ENCODE results near the gene ZNF827.
A peak's percentile ranks its signal among the peaks of the same experiment; 100 is the strongest.

Gene ZNF827

GRCh38 chr4:145786830-145787229, 151.8 kb downstream of the ZNF827 start:
- Mint-ChIP-seq H3K4me3 (no peak overlapping the region), H3K27me3 (no peaks in the 10 kb centered on the region), H3K36me3 (ENCODE audit: low read depth) (peaks cover 6% of the 10 kb centered on the region), H3K9me3 (peaks cover 17% of the 10 kb centered on the region), H3K4me1 (ENCODE audit: low read depth) (peaks cover 42% of the 10 kb centered on the region), H3K27ac (peak overlapping the region; percentile 64)
- intact Hi-C loops (cut with micrococcal nuclease), result no loop called here

DNA sequence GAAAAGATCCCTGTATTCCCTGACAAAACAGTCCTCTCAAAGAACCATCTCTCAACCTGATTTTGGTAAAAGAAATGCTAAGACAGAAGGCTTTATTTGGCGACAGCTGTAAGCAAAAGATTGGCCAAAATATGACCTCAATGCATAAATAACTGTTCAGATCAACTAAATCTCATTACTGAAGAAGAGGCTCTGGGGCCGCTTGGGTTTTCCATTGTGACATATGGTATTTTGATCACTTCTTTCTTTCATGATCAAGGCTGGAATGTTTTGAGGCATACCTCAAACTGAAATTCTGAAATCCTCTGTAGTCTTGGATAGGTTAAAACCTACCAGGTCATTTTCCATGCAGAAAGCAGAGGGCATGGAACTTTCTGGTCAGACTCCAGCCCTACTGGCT, 152.4 kb downstream of the ZNF827 start:
- Mint-ChIP-seq H3K4me3 (no peak overlapping the region), H3K36me3 (ENCODE audit: low read depth) (peaks cover 6% of the 10 kb centered on the region), H3K9me3 (peaks cover 17% of the 10 kb centered on the region), H3K4me1 (ENCODE audit: low read depth) (peaks cover 47% of the 10 kb centered on the region), H3K27me3 (no peaks in the 10 kb centered on the region), H3K27ac (peak overlapping the region; percentile 64)
- intact Hi-C loops (cut with micrococcal nuclease), result no loop called here

DNA sequence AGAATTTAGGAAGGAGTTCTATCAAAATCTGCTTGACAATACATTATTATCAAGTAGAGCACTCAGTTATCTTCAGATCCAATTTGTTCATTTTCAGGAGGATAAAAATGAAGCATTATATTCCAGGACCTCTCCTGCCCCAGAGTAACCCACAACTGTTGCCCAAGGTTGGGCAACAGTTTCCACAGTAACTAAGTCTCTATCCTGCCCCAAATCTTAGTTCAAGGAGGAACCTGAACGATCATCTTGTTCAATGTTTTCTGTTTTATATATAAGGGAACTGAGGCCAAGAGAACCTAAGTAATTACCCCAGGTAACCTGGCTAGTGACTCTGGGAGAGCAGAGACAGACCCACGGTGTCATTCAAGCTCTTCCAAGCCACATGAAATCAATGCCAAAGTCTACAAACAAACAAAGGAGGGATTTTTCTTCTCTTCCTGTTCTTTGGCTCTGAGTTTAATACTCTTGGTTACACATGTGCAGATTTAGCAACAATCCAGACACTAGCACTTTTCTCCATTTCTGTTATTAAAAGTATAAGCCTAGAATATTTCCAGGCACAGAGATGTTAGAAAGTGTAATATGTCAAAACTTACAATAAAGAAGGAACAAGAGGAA, 153.1 kb downstream of the ZNF827 start:
- Mint-ChIP-seq H3K27ac (peak overlapping the region; percentile 64), H3K4me3 (no peak overlapping the region), H3K36me3 (ENCODE audit: low read depth) (peaks cover 6% of the 10 kb centered on the region), H3K9me3 (peaks cover 17% of the 10 kb centered on the region), H3K27me3 (no peaks in the 10 kb centered on the region), H3K4me1 (ENCODE audit: low read depth) (peaks cover 48% of the 10 kb centered on the region)
- intact Hi-C loops (cut with micrococcal nuclease), result no loop called here

GRCh38 chr4:145784036-145784435, 154.6 kb downstream of the ZNF827 start:
- H3K36me3 Mint-ChIP-seq (ENCODE audit: low read depth), result peaks cover 6% of the 10 kb centered on the region
- H3K27ac Mint-ChIP-seq, result no peak overlapping the region
- no peak overlapping the region for H3K4me3 Mint-ChIP-seq

GRCh38 chr4:145782756-145783155, 155.9 kb downstream of the ZNF827 start:
- Mint-ChIP-seq H3K4me1 (ENCODE audit: low read depth) (peaks cover 58% of the 10 kb centered on the region), H3K36me3 (ENCODE audit: low read depth) (peaks cover 6% of the 10 kb centered on the region), H3K9me3 (peaks cover 17% of the 10 kb centered on the region), H3K27ac (peak overlapping the region; percentile 51), H3K4me3 (no peak overlapping the region), H3K27me3 (no peaks in the 10 kb centered on the region)
- intact Hi-C loops (cut with micrococcal nuclease), result no loop called here

More at GRCh38 chr4:145784036-145784435, 154.6 kb downstream of the ZNF827 start:
- Mint-ChIP-seq H3K27me3 (no peaks in the 10 kb centered on the region), H3K4me1 (ENCODE audit: low read depth) (peaks cover 53% of the 10 kb centered on the region), H3K9me3 (peaks cover 17% of the 10 kb centered on the region)
- intact Hi-C loops (cut with micrococcal nuclease), result no loop called here

DNA sequence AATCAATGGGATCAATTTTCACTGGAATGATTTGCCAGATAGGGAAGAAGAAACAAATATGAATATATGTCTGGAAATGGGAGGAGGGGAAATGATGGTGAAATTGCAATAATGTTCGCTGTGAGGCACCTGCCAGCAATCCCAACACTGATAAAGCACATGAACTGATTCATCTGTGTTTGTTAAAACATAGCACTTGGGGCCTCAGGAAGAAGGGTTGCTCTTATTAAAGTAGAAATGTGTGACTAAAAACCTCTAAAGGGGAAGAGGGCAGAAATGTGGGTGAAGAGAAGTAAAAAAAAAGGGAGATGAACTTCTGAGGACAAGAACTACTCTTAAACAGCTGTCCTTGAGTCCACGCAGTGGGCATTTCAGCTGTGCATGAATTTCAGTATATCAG, 157.3 kb downstream of the ZNF827 start:
- peaks cover 17% of the 10 kb centered on the region for H3K9me3 Mint-ChIP-seq
- no peak overlapping the region for H3K4me3 Mint-ChIP-seq
- H3K27me3 Mint-ChIP-seq, result no peaks in the 10 kb centered on the region
- peaks cover 6% of the 10 kb centered on the region for H3K36me3 Mint-ChIP-seq (ENCODE audit: low read depth)
- H3K4me1 Mint-ChIP-seq (ENCODE audit: low read depth), result peaks cover 53% of the 10 kb centered on the region
- intact Hi-C loops (cut with micrococcal nuclease), result no loop called here
- H3K27ac Mint-ChIP-seq, result peak overlapping the region; percentile 51

DNA sequence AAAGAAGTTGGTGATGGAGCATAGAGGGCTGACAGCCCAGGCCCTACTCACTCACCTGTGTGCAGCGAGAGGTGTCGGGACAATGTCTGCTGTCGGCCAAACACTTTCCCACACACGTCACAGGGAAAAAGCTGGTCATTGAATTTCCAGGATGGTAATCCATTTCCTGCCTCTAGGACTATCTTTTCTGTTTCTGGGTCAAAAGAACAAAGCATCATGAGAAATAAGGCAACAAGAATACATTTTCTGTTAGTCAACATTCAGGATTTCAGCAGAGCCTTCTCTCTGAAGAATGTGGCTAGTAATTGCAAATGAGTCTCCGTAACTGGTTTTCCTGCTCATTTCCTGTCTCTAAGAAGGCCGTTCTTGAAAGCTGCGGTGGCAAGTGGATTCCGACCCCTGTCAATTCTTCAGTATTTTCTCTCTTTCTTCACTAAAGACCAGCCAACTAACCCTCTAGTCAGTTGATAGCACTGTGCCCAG, 159.3 kb downstream of the ZNF827 start:
- intact Hi-C loops (cut with micrococcal nuclease), result no loop called here
- no peak overlapping the region for H3K27ac Mint-ChIP-seq
- no peak overlapping the region for H3K4me3 Mint-ChIP-seq
- peaks cover 10% of the 10 kb centered on the region for H3K9me3 Mint-ChIP-seq
- no peaks in the 10 kb centered on the region for H3K27me3 Mint-ChIP-seq
- peaks cover 35% of the 10 kb centered on the region for H3K4me1 Mint-ChIP-seq (ENCODE audit: low read depth)
- peaks cover 6% of the 10 kb centered on the region for H3K36me3 Mint-ChIP-seq (ENCODE audit: low read depth)

GRCh38 chr4:145776208-145776607, 162.4 kb downstream of the ZNF827 start:
- no peak overlapping the region for H3K27ac Mint-ChIP-seq
- H3K27me3 Mint-ChIP-seq, result no peaks in the 10 kb centered on the region
- H3K4me3 Mint-ChIP-seq, result no peak overlapping the region
- no peaks in the 10 kb centered on the region for H3K9me3 Mint-ChIP-seq
- H3K4me1 Mint-ChIP-seq (ENCODE audit: low read depth), result peaks cover 20% of the 10 kb centered on the region
- intact Hi-C loops (cut with micrococcal nuclease), result no loop called here
- H3K36me3 Mint-ChIP-seq (ENCODE audit: low read depth), result no peaks in the 10 kb centered on the region

DNA sequence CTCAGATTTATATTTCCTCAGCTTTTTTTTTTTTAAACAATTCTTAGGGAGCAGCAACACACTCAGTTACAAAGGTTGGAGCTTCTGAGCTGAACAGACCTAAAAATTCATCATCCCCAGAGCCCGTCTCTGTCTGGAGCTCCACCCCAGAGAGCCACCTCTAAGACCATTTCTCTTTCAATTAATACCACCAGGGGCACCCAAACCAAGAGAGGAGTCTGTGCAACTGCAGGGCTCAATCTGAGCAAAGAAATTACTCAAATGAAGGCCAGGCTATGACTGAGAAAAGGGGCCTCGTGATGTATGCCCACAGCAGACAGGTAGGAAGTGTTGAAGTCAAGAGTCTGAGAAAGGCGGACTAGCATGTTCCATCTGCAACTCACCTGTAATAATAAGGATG, 163.2 kb downstream of the ZNF827 start:
- intact Hi-C loops (cut with micrococcal nuclease), result no loop called here
- H3K27ac Mint-ChIP-seq, result no peak overlapping the region
- H3K36me3 Mint-ChIP-seq (ENCODE audit: low read depth), result no peaks in the 10 kb centered on the region
- H3K4me3 Mint-ChIP-seq, result no peak overlapping the region
- no peaks in the 10 kb centered on the region for H3K27me3 Mint-ChIP-seq
- peaks cover 14% of the 10 kb centered on the region for H3K4me1 Mint-ChIP-seq (ENCODE audit: low read depth)
- H3K9me3 Mint-ChIP-seq, result no peaks in the 10 kb centered on the region

DNA sequence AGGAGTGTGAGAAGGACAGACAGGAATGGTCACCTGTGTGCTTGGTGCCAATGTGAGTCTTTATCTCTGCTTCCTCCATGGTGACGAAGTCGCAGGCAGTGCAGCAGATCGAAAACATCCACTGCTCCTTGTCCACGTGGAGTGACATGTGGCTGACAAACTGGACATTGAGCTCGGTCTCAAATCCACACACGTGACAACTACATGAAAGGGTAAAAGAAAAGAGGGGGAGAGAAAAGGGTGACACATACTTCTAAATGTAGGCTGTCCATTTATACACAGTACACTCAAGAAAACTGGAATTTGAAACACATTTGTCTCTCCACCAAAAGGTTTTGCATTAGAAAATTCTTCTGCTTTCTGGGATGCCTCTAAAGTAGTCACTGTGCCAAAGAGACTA, 164.2 kb downstream of the ZNF827 start:
- intact Hi-C loops (cut with micrococcal nuclease), result no loop called here
- peak overlapping the region; percentile 7 for H3K27ac Mint-ChIP-seq
- no peaks in the 10 kb centered on the region for H3K27me3 Mint-ChIP-seq
- no peaks in the 10 kb centered on the region for H3K9me3 Mint-ChIP-seq
- H3K4me3 Mint-ChIP-seq, result no peak overlapping the region
- peaks cover 20% of the 10 kb centered on the region for H3K4me1 Mint-ChIP-seq (ENCODE audit: low read depth)
- H3K36me3 Mint-ChIP-seq (ENCODE audit: low read depth), result no peaks in the 10 kb centered on the region

- Mint-ChIP-seq H3K36me3 (ENCODE audit: low read depth) (no peaks in the 10 kb centered on the region), H3K27me3 (no peaks in the 10 kb centered on the region), H3K4me1 (ENCODE audit: low read depth) (peaks cover 14% of the 10 kb centered on the region), H3K4me3 (no peak overlapping the region), H3K27ac (peak overlapping the region; percentile 11), H3K9me3 (no peaks in the 10 kb centered on the region)
- intact Hi-C loops (cut with micrococcal nuclease), result no loop called here
Measured at GRCh38 chr4:145773581-145774234, 164.9 kb downstream of the ZNF827 start.

GRCh38 chr4:145772347-145772746, 166.3 kb downstream of the ZNF827 start:
- Mint-ChIP-seq H3K27me3 (no peaks in the 10 kb centered on the region), H3K27ac (no peak overlapping the region), H3K4me3 (no peak overlapping the region), H3K36me3 (ENCODE audit: low read depth) (no peaks in the 10 kb centered on the region), H3K9me3 (peaks cover 4% of the 10 kb centered on the region), H3K4me1 (ENCODE audit: low read depth) (peaks cover 12% of the 10 kb centered on the region)
- intact Hi-C loops (cut with micrococcal nuclease), result no loop called here

- Mint-ChIP-seq H3K4me3 (peak overlapping the region; percentile 32), H3K27ac (peak overlapping the region; percentile 82), H3K4me1 (ENCODE audit: low read depth) (peaks cover 12% of the 10 kb centered on the region), H3K36me3 (ENCODE audit: low read depth) (no peaks in the 10 kb centered on the region), H3K27me3 (no peaks in the 10 kb centered on the region), H3K9me3 (peaks cover 19% of the 10 kb centered on the region)
- intact Hi-C loops (cut with micrococcal nuclease), result no loop called here
Measured at GRCh38 chr4:145770124-145770523, 168.5 kb downstream of the ZNF827 start.

DNA sequence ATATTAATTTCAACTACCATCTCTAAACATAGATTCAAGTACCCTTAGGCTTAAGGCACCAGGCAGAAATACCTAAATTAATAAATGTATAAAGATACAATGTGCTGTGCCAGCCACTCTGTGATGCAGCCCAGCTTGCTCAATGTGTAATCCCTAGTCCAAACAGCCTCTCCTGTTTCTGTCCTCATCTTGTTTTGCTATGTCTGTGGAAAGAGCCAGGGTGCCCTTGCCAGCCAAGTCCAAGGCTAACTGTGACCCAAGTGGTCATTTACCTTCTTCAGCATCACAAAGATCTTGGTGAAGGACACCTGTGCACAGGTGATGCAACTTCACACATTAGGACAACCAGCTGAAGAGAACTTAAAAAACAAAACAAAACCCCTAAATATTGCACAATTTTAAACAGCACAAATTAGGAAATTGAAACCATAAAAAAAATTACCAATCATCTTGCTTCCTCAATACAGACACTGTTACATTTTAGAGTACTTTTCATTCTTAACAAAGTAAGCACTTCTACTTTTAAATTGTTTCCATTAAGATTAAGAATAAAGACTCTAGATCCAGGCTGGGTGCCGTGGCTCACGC, 169.1 kb downstream of the ZNF827 start:
- intact Hi-C loops (cut with micrococcal nuclease), result no loop called here

More for the DNA sequence above, 169.1 kb downstream of the ZNF827 start:
- Mint-ChIP-seq H3K27me3 (no peaks in the 10 kb centered on the region), H3K36me3 (ENCODE audit: low read depth) (no peaks in the 10 kb centered on the region), H3K4me3 (peak overlapping the region; percentile 32), H3K9me3 (peaks cover 19% of the 10 kb centered on the region), H3K4me1 (ENCODE audit: low read depth) (peaks cover 12% of the 10 kb centered on the region), H3K27ac (peak overlapping the region; percentile 82)

Measured in dendritic cell treated with granulocyte-macrophage colony-stimulating factor and Interleukin-4, amounts not matched to agents 40 ng/mL and 50 ng/mL, for 4 days (primary cell).